GM19023 (cell line): ENCODE data around the gene ZWILCH.
"Not testable (repeated sequence)": the region's sequence is repeated elsewhere in the genome, so short reads cannot be mapped to it uniquely, and the experiment has no call there.

Experiments
- ATAC-seq: cut with Tn5 transposase; IDR thresholded peaks from one replicate; pipeline ENCODE4 v1.9.1; 2021; ENCODE audit warnings: mild to moderate bottlenecking, moderate library complexity; ENCODE audit not compliant: unreplicated experiment

ZWILCH gene

DNA sequence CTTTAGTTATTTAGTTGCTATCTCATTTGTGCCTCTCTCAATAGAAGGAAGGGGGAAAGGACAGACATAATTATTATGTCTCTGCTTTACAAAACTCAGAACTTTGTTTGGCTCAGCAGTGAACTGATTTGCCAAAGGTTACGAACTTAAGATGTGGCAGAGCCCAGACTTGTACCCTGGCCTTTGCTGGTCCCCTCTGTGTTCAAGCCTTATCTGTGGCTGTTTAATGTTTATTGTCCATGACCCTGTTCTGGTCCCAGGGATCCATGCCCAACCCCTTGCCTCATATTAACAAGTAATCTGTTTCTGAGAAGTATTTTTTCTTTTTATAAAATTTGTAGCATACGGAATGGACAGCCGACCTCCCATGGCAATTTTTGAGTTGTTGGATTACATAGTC is 18.2 kb upstream of the ZWILCH start:
- no peak for ATAC-seq

DNA sequence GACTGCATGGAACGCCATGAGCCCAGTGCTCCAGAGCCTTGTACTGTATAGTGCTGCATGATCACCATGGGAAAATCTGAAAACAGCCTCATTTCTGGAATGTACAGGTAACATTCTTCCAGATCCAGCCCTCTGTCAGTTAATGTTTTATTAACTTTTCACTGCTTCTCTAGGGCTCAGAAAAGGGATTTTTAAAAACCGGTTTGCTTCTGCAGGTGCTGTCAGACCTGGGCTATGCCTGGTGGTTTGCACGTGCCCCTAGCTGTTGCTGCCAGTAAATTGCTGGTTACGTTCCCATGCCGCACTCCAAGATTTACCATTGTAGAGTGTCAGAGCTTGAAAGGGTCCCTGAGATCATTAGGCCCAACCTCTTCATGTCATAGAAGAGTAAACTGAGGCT is 16.6 kb upstream of the ZWILCH start:
- ATAC-seq: no peak

DNA sequence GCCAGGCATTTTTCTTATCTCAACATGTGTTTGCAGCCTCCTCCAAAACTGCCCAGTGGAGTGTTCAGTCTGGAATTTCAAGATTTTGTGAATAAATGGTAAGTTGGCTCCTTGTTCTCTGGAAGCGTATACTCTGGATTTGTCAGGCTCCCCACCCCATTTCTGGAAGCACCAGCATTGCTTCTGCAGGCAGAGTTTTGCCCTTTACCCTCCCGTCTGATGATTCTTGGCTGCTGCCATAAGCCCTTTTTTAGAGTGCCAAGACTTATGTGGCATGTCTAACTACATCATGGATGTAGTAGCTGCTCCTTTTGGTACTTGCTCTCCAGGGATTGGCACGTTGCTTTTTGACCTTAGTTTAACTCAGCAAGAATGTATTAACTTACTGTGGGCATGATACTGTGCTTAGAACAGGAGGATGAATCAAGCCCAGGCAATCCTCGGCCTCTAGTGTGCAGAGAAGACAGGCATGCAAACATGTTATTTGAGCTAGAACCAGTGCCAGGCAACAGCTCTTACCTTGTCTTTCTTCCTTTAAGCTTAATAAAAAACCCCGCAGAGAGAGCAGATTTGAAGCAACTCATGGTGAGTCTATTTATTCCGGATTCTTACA is 15.8 kb upstream of the ZWILCH start:
- no peak for ATAC-seq

- no peak for ATAC-seq
Measured at GRCh38 chr15:66491846-66492245, 13.3 kb upstream of the ZWILCH start.

DNA sequence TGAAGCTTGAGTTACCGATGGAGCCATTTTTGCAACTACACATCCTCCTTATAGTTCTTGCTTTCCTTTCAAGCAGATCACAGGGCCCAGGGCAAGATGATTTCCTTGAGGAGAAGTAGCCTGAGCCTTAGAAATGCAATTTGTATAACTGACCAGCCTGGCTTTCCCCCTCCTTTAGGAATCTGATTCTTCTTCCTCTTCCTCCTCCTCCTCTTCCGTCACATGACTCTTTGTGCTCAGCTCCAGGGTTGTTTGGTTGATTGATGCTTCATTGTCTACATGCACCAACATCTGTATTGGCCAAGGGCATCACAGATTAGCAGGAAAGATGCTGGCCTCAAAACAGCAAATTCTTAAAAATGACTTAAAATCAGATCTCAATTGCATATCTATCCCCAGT is 10.9 kb upstream of the ZWILCH start:
- ATAC-seq: no peak

DNA sequence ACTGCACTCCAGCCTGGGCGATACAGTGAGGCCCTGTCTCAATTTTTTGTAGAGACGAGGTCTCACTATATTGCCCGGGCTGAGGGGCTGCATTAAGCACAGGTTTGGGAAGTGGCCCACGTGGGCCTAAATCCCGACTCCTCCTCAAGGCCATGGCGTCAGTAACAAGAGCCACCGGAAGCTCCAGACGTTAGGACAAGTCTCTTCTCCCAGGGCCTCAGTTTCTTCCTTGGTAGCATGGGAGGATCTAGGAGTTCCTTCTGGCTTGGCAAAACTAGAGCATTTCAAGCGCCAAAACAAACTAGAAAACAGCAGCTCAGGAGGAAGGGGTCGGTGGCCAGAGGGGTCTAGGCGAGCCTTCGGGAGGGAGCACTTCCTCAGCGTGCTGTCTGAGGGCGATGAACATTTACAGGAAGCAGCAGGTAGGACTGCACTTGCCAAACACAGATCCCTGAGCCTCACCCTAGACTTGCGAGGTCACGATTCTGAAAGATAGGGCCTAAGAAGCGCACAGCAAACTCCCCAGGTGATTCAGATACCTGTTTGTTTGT is 8.1 kb upstream of the ZWILCH start:
- ATAC-seq: peak; percentile 15

- peak; percentile 80 for ATAC-seq
Measured at GRCh38 chr15:66497502-66498455, 7.3 kb upstream of the ZWILCH start, which contains the start of gene SNAPC5. Gene SNAPC5, minus strand, starts transcription at chr15:66497762. Its CDS starts 31 bp downstream, at chr15:66497731.

- ATAC-seq: no peak
Measured at GRCh38 chr15:66498501-66499386, 6.4 kb upstream of the ZWILCH start.

- ATAC-seq: not testable (repeated sequence)
Measured at GRCh38 chr15:66500346-66500745, 4.8 kb upstream of the ZWILCH start.

DNA sequence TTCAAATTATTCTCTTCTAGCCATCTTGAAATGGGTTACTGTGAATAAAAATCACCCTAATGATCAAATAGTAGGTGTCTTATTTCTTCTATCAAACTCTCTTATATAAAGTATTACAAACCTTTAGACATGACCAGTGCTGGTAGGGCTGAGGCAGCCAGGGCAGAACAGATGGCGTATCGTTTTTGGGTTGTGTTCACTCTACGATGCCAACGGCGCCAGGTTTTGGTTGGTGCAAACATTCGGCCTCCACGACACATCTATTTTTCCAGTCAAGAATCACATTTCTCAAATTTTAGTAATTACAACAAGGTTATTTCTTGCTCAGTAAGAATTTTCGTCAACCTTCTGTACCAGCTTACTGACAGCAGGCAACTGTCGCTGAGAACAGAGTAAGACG is 2.6 kb upstream of the ZWILCH start:
- ATAC-seq: no peak

DNA sequence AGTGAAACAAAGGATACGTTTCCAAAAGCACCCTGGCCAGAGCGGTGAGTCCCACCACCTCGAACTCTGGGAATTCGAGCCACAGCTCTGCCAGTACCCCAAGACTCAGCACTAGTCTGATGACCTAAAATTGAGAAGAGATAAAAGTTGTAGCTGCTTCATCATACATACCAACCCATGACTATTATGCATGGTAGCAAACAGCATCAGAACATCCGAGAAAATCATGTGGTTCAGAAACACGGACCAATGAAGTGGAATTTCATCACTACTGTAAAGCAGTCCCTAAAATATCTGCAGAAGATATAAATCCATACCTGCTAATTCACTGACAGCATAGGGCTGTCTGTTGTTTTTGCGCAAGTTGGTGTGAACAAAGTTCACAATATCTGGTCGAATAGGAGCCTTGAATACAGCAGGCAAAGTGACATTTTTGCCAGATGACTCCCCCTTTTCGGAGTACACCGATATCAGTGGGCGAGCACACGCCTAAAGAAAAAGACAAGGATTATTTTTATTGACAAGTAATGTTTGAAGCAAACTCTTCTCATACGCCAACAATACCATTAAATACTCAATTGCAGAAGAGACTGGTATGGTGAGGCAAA is 2.0 kb upstream of the ZWILCH start:
- ATAC-seq: not testable (repeated sequence)

DNA sequence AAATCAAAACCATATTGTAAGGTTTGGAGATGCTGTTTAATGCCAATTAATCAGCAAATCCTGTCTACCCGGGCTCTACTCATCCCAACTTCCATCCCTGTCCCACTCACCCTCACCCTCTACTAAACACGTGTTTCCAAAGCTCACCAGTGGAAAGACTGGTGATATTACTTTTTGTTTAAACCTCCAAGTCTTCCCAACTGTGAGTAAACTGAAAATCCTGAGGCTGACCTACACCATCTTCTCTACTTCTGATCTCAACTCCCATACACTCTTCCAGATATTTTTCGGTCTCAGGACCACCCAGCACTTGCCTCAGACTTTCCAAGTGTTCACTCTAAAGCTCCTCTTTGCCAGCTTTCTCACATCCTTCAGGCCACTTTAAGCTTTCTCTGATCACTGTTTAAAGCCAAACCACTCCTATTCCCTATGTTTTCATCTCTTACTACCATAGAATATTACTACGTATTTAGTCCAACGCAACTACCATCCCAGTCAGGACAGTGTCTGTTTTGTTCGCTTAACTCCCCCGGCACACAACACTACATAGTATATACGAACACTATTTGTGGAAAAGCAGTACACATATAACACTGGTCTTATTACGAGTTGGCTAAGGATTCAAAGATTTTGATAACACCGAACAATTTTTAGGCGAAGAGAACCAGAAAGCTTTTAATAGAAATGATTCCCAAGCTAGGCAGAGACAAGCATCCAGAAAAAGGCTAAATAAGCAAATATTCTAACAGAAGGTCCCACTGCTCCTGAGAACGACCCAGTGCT is 1.2 kb upstream of the ZWILCH start:
- ATAC-seq: no peak

DNA sequence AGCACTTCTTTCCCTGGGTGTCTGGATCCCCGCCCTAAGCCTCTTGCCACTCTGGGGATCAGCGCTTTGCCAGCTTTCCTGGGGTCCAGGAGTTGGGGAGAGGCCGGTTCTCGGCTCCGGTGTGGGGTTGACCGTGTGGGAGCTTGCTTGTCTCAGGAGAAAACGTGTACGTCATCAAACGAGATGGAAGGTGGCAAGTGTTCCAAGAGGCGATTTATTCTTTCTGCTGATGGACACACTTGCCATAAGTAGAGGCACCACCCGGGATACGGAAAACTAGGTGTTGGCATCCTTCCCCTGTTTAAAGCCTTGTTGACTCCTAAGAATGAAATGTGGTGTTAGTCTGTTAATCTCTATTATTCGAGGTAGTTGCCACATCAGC is 295 bp downstream of the ZWILCH start:
- ATAC-seq: peak; percentile 19

DNA sequence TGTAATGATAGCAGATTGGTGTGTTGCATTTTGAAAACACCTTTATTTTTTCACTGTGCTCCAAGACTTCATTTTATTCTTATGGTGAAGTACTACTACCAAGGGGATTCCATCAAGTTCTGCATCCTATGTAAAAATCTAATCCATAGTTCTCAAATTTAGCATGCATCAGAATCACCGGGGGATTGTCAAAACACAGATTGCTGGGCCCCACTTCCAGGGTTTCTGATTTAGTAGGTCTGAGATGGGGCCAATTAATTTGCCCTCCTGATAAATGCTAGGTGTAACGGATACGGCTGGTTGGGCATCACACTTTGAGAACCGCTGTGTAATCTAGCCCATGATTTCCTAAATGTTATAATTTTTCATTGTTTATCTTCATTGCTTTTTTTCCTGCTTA is 692 bp downstream of the ZWILCH start:
- ATAC-seq: no peak

GRCh38 chr15:66508293-66508883 is 3.3 kb downstream of the ZWILCH start:
- no peak for ATAC-seq

- no peak for ATAC-seq
Measured at GRCh38 chr15:66514586-66514985, 9.5 kb downstream of the ZWILCH start.

- ATAC-seq: no peak
Measured at GRCh38 chr15:66515901-66516322, 10.8 kb downstream of the ZWILCH start.

DNA sequence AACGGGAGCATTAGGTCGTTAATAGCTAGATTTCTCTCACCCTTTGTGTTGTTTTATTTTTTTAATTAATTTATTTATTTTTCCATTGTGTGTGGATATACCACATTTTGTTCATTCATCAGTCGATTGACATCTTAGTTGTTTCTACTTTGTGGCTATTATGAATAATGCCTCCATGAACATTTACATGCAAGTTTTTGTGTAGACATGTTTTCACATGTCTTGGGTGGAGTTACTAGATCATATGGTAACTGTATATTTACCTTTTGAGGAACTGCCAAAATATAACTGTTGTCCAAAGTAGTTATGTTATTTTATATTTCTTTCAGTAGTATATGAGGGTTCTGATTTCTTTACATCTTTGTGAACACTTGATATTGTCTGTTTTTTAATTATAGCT is 18.8 kb downstream of the ZWILCH start:
- ATAC-seq: no peak

GRCh38 chr15:66524838-66525237 is 19.7 kb downstream of the ZWILCH start:
- ATAC-seq: no peak
